Lung (tissue), 12 donors: ENCODE results near the gene LYRM2. TPM values are rescaled to one million over a fixed set of nuclear protein-coding genes. Genes with fewer than 3 reads are reported as not detected.

Experiments
- ATAC-seq: fragments of 200-7000 bp; cut with Tn5 transposase; one replicate; pipeline ENCODE4 v1.9.1; 2020; ENCODE audit warnings: moderate number of reproducible peaks; ENCODE audit not compliant: insufficient read depth, low FRiP score
- DNase-seq, 3 donors: peaks; one replicate each; pipeline ENCODE4 v3.0.0-alpha.2; 2013 to 2017
- H3K27ac ChIP-seq, 2 donors: one replicate each; pipeline ENCODE4 v1.5.1; 2013; ENCODE audit warnings: mild to moderate bottlenecking in 2 of 2, moderate library complexity in 2 of 2, control low read depth in 1 of 2, inconsistent platforms in 1 of 2, low read depth in 1 of 2, low read length in 1 of 2
- H3K27me3 ChIP-seq, 3 donors: one replicate each; pipeline ENCODE4 v1.5.1; 2013; ENCODE audit warnings: low read length in 2 of 3; ENCODE audit not compliant: control insufficient read depth in 3 of 3, insufficient read depth in 3 of 3
- H3K36me3 ChIP-seq, 4 donors: one replicate each; pipeline ENCODE4 v1.5.1; 2013; ENCODE audit warnings: low read length in 4 of 4, mild to moderate bottlenecking in 1 of 4, moderate library complexity in 1 of 4; ENCODE audit not compliant: control insufficient read depth in 4 of 4, insufficient read depth in 4 of 4
- H3K4me1 ChIP-seq, 5 donors: one replicate each; pipeline ENCODE4 v1.5.1; 2013; ENCODE audit warnings: low read length in 5 of 5, mild to moderate bottlenecking in 2 of 5, moderate library complexity in 1 of 5; ENCODE audit not compliant: control insufficient read depth in 5 of 5, insufficient read depth in 5 of 5
- H3K4me3 ChIP-seq: one replicate; pipeline ENCODE4 v1.5.1; 2013; ENCODE audit warnings: mild to moderate bottlenecking, control low read depth, moderate library complexity
- H3K9ac ChIP-seq, 2 donors: one replicate each; pipeline ENCODE4 v1.5.1; 2013; ENCODE audit warnings: low read length in 2 of 2, control low read depth in 1 of 2; ENCODE audit not compliant: insufficient read depth in 1 of 2
- H3K9me3 ChIP-seq, 4 donors: one replicate each; pipeline ENCODE4 v1.5.1; 2013; ENCODE audit warnings: low read length in 3 of 4, mild to moderate bottlenecking in 1 of 4, moderate library complexity in 1 of 4; ENCODE audit not compliant: control insufficient read depth in 4 of 4, insufficient read depth in 3 of 4
- WGBS, 2 donors: extraction: QIAGEN DNeasy Blood & Tissue Kit; methylation state at CpG; one replicate each; pipeline ENCODE4 v1.1.7; 2013; 5-methylcytosine and 5-hydroxymethylcytosine counted together
- polyA plus RNA-seq, 2 donors: library from polyadenylated mRNA; stranded (reverse); fragments of 200-250 nt; gene quantifications; one replicate each; pipeline ENCODE4 v1.2.1, GENCODE V29; 2013
- total RNA-seq, 2 donors: library from RNA; depleted of rRNA in 1 of 2; stranded (reverse); fragments of >200 nt in 1 of 2; gene quantifications; one replicate each; pipeline ENCODE4 v1.2.1, GENCODE V29; 2014 to 2021
- TF ChIP-seq, protein P1 (sequence below): IDR thresholded peaks from 2 replicates; pipeline ENCODE4 v1.5.1; 2012; ENCODE audit warnings: mild to moderate bottlenecking; ENCODE audit errors: control extremely low read depth, extremely low read depth
- donor health status: control.
- donor health status: control.
- donor health status: Bipolar disorder and iron deficiency.
- donor health status: healthy.
- donor health status: DM: yes; HTN: yes; CAD: no.

Gene LYRM2
- total and polyA plus RNA-seq, 4 donors, result 25.6 to 38.1 (median 27.1) TPM

DNA sequence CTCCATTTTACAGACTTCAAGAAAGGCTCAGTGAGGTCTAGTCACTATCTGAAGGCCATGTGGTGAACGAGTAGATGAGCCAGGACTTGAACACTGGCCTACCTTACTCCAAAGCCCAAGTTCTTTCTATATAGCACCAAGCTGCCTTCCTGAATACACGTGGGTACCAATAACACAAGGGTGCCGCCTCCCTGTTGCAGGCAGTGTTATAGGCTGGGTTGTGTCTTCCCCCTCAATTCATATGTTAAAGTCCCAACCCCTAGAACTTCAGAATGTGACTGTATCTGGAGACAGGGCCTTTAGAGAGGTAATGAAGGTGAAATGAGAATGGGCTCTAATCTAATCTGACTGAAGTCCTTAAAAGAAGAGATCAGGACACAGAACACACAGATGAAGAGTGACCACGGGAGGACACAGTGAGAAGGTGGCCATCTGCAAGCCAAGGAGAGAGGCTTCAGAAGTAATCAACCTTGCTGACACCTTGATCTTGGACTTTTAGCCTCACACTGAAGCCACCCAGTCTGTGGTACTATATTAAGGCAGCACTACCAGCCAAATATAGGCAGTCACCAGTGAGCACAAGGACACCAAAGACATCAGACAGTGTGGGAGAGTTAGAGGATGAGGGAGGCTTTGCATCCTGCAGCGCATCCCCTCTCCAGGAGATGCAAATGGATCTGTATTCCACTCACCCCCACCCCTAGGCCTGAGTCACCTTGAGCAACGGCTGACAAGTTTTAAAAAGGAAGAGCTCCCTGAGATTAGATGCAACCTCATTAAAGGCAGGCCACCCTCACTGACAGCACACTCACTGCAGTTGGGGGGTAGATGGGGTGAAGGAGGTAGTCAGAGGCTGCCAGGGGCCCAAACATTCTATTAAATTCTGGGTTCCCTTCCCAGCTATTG lies 40.9 kb upstream of the LYRM2 start:
- Histone ChIP-seq H3K4me3 (no peak overlapping the region), H3K4me1 (peaks cover 0 to 9% (median 0%) of the 10 kb centered on the region in 5 donors), H3K9ac (no peak overlapping the region), H3K9me3 (no peaks in the 10 kb centered on the region), H3K36me3 (peaks cover 44 to 55% (median 49%) of the 10 kb centered on the region in 4 donors), H3K27me3 (no peaks in the 10 kb centered on the region), H3K27ac (no peak overlapping the region)
- 87 to 90% methylated on average over 6 of the region's 6 CpGs for WGBS, 2 donors
- TF ChIP-seq, protein P1, sequence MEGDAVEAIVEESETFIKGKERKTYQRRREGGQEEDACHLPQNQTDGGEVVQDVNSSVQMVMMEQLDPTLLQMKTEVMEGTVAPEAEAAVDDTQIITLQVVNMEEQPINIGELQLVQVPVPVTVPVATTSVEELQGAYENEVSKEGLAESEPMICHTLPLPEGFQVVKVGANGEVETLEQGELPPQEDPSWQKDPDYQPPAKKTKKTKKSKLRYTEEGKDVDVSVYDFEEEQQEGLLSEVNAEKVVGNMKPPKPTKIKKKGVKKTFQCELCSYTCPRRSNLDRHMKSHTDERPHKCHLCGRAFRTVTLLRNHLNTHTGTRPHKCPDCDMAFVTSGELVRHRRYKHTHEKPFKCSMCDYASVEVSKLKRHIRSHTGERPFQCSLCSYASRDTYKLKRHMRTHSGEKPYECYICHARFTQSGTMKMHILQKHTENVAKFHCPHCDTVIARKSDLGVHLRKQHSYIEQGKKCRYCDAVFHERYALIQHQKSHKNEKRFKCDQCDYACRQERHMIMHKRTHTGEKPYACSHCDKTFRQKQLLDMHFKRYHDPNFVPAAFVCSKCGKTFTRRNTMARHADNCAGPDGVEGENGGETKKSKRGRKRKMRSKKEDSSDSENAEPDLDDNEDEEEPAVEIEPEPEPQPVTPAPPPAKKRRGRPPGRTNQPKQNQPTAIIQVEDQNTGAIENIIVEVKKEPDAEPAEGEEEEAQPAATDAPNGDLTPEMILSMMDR, result no peak
- no peak for DNase-seq
- no peak for ATAC-seq

DNA sequence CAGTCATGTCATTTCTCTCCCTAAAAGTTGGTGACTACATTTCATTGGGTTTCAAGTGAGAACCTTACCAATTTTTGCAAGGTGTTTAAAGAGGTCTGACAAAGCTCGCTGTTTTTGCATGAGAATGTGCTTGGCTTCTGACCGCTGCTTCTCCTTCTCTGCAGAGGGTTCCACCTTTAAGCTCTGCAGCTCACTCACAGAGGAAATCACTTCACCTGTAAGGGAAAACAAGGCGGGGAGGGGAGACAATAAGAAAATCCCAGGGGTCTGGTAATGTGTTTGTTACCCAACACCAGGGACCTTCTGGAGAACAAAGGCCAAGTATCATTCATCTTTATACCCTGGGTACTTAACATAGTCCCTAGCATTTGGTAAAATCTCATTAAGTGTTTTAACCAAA lies 40.0 kb upstream of the LYRM2 start:
- Histone ChIP-seq H3K36me3 (peaks cover 50 to 54% (median 52%) of the 10 kb centered on the region in 4 donors), H3K9ac (no peak overlapping the region), H3K4me3 (no peak overlapping the region), H3K27ac (no peak overlapping the region), H3K4me1 (peaks cover 0 to 9% (median 0%) of the 10 kb centered on the region in 5 donors), H3K27me3 (no peaks in the 10 kb centered on the region), H3K9me3 (no peaks in the 10 kb centered on the region)
- WGBS, 2 donors, result 96 to 98% methylated on average over 3 of the region's 3 CpGs
- DNase-seq, result no peak
- ATAC-seq, result no peak
- TF ChIP-seq, protein P1, result no peak

- TF ChIP-seq, protein P1, result no peak
- Histone ChIP-seq H3K9me3 (no peaks in the 10 kb centered on the region), H3K4me3 (no peak overlapping the region), H3K4me1 (peaks cover 0 to 9% (median 5%) of the 10 kb centered on the region in 5 donors), H3K27ac (no peak overlapping the region), H3K36me3 (peaks cover 40 to 63% (median 55%) of the 10 kb centered on the region in 4 donors), H3K9ac (no peak overlapping the region), H3K27me3 (no peaks in the 10 kb centered on the region)
- 70 to 82% methylated on average over 7 of the region's 7 CpGs for WGBS, 2 donors
- ATAC-seq (no peak), DNase-seq (peak in 2 of 3 donors; percentile 48 to 54)
These were observed 37.6 kb upstream of the LYRM2 start for GRCh38 chr6:89675949-89676748.
